ENCODE data around the gene ELP4.

- no peak for TF ChIP-seq CTCF (IDR thresholded peaks at IDR 0.05 in 2 of 3, conservative IDR thresholded peaks at IDR 0.05 in 1 of 3; ENCODE audit: borderline replicate concordance in 1 of 3, insufficient read depth in 1 of 3, low read depth in 2 of 3, low read length in 2 of 3)
- no peak for TF ChIP-seq POLR2A (IDR thresholded peaks at IDR 0.05; ENCODE audit: borderline replicate concordance, extremely low read depth, insufficient read depth, insufficient read length)
- no peak for TF ChIP-seq POLR2AphosphoS5 (IDR thresholded peaks at IDR 0.05; ENCODE audit: low read depth, low read length)
- no peak for TF ChIP-seq ZBTB33 (IDR thresholded peaks at IDR 0.05; ENCODE audit: extremely low read depth, insufficient replicate concordance, low read length)
- no peak for TF ChIP-seq FOSL1 (IDR thresholded peaks at IDR 0.05; ENCODE audit: low read depth)
- TF ChIP-seq ELF1 (IDR thresholded peaks at IDR 0.05; ENCODE audit: borderline replicate concordance, low read depth): no peak
- TF ChIP-seq REST (IDR thresholded peaks at IDR 0.05; ENCODE audit: low read depth): no peak
These were observed 17.1 kb upstream of the ELP4 start for GRCh38 chr11:31492320-31492913.

Data from HCT116 (cell line).